H1 (cell line): ENCODE results near the gene POU4F1. TPM values are rescaled to one million over a fixed set of nuclear protein-coding genes. Genes with fewer than 3 reads are reported as not detected.

Experiments used
- CBX8 ChIP-seq: fragments of 300-800, 300-1000 bp; sonication (generic); IDR thresholded peaks from 2 replicates; pipeline ENCODE4 v1.7.1; 2016; ENCODE audit warnings: low read depth, low read length, borderline replicate concordance
- TAF1 ChIP-seq: IDR thresholded peaks from 2 replicates; pipeline ENCODE4 v1.6.1; 2011; ENCODE audit warnings: mild to moderate bottlenecking, low read depth, low read length
- polyA plus RNA-seq, 7 experiments: library from polyadenylated mRNA; depleted of rRNA in 3 of 7; stranded (reverse) in 5 of 7; unstranded in 2 of 7; fragments of >200 nt in 5 of 7; fragments of 200-250 nt in 2 of 7; gene quantifications; 1 replicate in 5 of 7; 2 replicates in 1 of 7; 4 replicates in 1 of 7; pipeline versions ENCODE4 v1.2.1 to v1.2.3, GENCODE V29; 2011 to 2013; ENCODE audit warnings: missing spikeins in 2 of 7, mixed read lengths in 2 of 7
- total RNA-seq: library from RNA; stranded (reverse); fragmentation: NEBNext Ultra II Directional; extraction: Animal tissue kit (Norgen Biotek cat#: 25700); gene quantifications from 2 replicates; pipeline ENCODE4 v1.2.1, GENCODE V29; 2021
- TF ChIP-seq, protein P1 (sequence below): fragments of 300-600 bp; sonication (generic); IDR thresholded peaks from 2 replicates; pipeline ENCODE4 v1.7.1; 2012; ENCODE audit warnings: low read length, moderate library complexity, mild to moderate bottlenecking, inconsistent platforms; ENCODE audit not compliant: insufficient replicate concordance

The POU4F1 gene
- total and polyA plus RNA-seq, 2 of the 8 experiments (the other 6 are each of a cell fraction or from before 2014, with no cell fraction given), result 0.09 to 0.32 TPM

DNA sequence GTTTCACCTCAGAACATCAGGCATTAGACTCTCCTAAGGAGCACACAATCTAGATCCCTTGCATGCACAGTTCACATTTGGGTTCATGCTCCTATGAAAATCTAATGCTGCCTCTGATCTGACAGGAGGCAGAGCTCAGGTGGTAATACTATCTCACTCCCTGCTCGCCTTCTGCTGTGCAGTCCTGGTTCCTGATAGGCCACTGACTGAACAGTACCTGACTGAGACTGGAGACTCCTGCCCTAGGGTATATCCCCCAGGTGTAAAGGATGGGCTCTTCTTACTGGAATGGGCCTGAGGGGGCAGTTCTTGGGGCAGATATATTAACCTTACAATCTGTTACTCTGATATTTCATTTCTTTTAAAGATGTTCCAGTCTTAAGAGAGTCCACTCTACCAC lies 49.3 kb upstream of the POU4F1 start (continued):
- TF ChIP-seq, protein P1, sequence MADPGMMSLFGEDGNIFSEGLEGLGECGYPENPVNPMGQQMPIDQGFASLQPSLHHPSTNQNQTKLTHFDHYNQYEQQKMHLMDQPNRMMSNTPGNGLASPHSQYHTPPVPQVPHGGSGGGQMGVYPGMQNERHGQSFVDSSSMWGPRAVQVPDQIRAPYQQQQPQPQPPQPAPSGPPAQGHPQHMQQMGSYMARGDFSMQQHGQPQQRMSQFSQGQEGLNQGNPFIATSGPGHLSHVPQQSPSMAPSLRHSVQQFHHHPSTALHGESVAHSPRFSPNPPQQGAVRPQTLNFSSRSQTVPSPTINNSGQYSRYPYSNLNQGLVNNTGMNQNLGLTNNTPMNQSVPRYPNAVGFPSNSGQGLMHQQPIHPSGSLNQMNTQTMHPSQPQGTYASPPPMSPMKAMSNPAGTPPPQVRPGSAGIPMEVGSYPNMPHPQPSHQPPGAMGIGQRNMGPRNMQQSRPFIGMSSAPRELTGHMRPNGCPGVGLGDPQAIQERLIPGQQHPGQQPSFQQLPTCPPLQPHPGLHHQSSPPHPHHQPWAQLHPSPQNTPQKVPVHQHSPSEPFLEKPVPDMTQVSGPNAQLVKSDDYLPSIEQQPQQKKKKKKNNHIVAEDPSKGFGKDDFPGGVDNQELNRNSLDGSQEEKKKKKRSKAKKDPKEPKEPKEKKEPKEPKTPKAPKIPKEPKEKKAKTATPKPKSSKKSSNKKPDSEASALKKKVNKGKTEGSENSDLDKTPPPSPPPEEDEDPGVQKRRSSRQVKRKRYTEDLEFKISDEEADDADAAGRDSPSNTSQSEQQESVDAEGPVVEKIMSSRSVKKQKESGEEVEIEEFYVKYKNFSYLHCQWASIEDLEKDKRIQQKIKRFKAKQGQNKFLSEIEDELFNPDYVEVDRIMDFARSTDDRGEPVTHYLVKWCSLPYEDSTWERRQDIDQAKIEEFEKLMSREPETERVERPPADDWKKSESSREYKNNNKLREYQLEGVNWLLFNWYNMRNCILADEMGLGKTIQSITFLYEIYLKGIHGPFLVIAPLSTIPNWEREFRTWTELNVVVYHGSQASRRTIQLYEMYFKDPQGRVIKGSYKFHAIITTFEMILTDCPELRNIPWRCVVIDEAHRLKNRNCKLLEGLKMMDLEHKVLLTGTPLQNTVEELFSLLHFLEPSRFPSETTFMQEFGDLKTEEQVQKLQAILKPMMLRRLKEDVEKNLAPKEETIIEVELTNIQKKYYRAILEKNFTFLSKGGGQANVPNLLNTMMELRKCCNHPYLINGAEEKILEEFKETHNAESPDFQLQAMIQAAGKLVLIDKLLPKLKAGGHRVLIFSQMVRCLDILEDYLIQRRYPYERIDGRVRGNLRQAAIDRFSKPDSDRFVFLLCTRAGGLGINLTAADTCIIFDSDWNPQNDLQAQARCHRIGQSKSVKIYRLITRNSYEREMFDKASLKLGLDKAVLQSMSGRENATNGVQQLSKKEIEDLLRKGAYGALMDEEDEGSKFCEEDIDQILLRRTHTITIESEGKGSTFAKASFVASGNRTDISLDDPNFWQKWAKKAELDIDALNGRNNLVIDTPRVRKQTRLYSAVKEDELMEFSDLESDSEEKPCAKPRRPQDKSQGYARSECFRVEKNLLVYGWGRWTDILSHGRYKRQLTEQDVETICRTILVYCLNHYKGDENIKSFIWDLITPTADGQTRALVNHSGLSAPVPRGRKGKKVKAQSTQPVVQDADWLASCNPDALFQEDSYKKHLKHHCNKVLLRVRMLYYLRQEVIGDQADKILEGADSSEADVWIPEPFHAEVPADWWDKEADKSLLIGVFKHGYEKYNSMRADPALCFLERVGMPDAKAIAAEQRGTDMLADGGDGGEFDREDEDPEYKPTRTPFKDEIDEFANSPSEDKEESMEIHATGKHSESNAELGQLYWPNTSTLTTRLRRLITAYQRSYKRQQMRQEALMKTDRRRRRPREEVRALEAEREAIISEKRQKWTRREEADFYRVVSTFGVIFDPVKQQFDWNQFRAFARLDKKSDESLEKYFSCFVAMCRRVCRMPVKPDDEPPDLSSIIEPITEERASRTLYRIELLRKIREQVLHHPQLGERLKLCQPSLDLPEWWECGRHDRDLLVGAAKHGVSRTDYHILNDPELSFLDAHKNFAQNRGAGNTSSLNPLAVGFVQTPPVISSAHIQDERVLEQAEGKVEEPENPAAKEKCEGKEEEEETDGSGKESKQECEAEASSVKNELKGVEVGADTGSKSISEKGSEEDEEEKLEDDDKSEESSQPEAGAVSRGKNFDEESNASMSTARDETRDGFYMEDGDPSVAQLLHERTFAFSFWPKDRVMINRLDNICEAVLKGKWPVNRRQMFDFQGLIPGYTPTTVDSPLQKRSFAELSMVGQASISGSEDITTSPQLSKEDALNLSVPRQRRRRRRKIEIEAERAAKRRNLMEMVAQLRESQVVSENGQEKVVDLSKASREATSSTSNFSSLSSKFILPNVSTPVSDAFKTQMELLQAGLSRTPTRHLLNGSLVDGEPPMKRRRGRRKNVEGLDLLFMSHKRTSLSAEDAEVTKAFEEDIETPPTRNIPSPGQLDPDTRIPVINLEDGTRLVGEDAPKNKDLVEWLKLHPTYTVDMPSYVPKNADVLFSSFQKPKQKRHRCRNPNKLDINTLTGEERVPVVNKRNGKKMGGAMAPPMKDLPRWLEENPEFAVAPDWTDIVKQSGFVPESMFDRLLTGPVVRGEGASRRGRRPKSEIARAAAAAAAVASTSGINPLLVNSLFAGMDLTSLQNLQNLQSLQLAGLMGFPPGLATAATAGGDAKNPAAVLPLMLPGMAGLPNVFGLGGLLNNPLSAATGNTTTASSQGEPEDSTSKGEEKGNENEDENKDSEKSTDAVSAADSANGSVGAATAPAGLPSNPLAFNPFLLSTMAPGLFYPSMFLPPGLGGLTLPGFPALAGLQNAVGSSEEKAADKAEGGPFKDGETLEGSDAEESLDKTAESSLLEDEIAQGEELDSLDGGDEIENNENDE, result no peak
- TF ChIP-seq TAF1 (no peak), CBX8 (no peak)
